Measurements from ENCODE around the gene ITM2C.

The ITM2C gene

DNA sequence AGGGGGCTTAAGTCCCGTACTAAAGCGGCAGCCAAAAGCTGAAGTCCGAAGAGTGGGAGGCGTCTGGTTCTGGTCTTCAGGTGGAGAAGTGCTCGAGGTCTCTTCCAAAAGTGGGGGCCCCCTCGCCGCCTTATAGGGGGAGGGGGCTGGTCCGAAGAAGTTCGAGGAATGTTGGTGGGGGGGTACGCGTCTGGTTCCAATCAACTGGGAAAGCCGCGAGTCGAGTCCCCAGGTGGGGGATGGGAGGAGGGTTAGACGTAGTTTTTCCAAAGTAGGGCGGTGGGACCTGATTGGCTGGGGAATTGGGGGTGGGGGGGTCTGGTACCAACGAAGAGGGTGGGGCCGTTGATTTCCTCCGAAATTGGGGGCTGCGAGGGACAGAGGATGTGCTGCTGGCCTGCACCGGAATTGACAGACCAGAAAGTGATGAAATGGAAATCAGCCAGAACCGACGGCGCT is 594 bp downstream of the ITM2C start:
- Histone ChIP-seq H3K27me3 (ENCODE audit: low read length) (no peaks in the 10 kb centered on the region), H4K20me1 (ENCODE audit: low read depth, low read length) (no peaks in the 10 kb centered on the region), H3F3A (ENCODE audit: insufficient read depth) (no peaks in the 10 kb centered on the region), H3K79me2 (ENCODE audit: insufficient read depth, low read length) (no peaks in the 10 kb centered on the region), H3K36me3 (ENCODE audit: low read length) (no peaks in the 10 kb centered on the region), H3K9me3 (ENCODE audit: insufficient read depth, low read length) (no peaks in the 10 kb centered on the region), H3K9me2 (replicated peaks; ENCODE audit: insufficient read depth, low read length) (no peaks in the 10 kb centered on the region), H3K9ac (ENCODE audit: low read length) (no peak overlapping the region), H3K27ac (ENCODE audit: low read depth, low read length) (no peak overlapping the region), H3K4me3 (ENCODE audit: insufficient read depth, low read length, poor library complexity, severe bottlenecking) (no peak overlapping the region), H2AFZ (ENCODE audit: low read depth, low read length, severe bottlenecking) (no peak overlapping the region), H3K4me2 (ENCODE audit: low read depth, low read length, poor library complexity, severe bottlenecking) (no peak overlapping the region)
- no peak for TF ChIP-seq EZH2phosphoT487 (conservative IDR thresholded peaks at IDR 0.05; ENCODE audit: low read length)
- TF ChIP-seq, protein P1, sequence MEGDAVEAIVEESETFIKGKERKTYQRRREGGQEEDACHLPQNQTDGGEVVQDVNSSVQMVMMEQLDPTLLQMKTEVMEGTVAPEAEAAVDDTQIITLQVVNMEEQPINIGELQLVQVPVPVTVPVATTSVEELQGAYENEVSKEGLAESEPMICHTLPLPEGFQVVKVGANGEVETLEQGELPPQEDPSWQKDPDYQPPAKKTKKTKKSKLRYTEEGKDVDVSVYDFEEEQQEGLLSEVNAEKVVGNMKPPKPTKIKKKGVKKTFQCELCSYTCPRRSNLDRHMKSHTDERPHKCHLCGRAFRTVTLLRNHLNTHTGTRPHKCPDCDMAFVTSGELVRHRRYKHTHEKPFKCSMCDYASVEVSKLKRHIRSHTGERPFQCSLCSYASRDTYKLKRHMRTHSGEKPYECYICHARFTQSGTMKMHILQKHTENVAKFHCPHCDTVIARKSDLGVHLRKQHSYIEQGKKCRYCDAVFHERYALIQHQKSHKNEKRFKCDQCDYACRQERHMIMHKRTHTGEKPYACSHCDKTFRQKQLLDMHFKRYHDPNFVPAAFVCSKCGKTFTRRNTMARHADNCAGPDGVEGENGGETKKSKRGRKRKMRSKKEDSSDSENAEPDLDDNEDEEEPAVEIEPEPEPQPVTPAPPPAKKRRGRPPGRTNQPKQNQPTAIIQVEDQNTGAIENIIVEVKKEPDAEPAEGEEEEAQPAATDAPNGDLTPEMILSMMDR (IDR thresholded peaks at IDR 0.05; ENCODE audit: insufficient read depth, low read length, poor library complexity, severe bottlenecking): no peak

DNA sequence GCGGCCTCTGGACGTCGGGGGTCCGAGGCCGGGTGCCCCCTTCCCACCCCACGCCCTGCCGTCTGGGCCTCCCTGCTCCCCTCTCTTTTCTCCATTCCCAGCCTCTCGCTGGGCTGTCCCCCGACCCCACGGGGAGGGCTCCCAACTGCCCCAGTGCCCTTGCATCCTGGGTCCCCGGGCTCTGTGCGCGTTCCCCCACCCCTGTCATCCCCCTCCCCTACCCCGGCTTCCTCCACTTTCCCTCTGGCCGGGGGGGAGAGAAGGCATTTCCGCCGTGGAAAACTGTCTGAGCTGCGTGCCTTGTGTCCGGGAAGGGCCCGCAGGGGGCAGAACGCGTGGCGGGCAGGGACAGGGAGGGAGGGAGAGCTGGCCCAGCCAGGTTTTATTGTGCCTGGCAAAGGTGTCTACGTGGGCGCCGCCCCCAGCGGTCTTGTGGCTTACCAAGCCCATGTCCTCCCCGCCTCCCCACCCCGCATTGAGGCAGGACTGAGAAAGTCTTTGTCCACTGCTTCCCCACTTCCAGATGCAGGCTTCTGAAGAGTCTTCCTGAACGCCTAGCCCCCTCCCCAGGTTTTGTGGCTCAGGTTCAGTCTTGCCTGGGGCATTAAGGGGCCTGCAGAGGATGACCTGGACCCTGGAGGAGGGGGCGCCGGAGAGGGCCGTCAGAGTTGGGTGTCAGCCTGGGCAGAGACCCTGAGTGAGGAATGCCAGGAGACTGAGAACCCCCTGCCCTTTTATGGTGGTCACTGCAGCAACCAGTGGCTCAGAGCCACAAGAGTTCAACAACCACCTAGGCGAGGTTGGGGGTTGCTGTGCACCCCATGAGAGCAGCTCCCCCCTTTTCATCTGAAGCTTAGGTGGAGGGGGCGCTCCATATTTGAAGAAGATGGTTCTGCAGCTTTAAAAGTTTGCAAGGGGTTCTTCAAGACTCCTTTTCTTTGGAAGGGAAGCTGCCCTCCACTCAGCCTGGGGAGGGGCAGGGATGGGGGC is 1.3 kb downstream of the ITM2C start:
- no peak overlapping the region for H3K4me3 ChIP-seq (ENCODE audit: insufficient read depth, low read length, poor library complexity, severe bottlenecking)
- no peak overlapping the region for H3K9ac ChIP-seq (ENCODE audit: low read length)
- no peaks in the 10 kb centered on the region for H3F3A ChIP-seq (ENCODE audit: insufficient read depth)
- no peak overlapping the region for H3K27ac ChIP-seq (ENCODE audit: low read depth, low read length)
- no peak overlapping the region for H3K4me2 ChIP-seq (ENCODE audit: low read depth, low read length, poor library complexity, severe bottlenecking)
- no peak overlapping the region for H2AFZ ChIP-seq (ENCODE audit: low read depth, low read length, severe bottlenecking)
- H3K9me3 ChIP-seq (ENCODE audit: insufficient read depth, low read length): no peaks in the 10 kb centered on the region
- H4K20me1 ChIP-seq (ENCODE audit: low read depth, low read length): no peaks in the 10 kb centered on the region
- H3K27me3 ChIP-seq (ENCODE audit: low read length): no peaks in the 10 kb centered on the region
- no peaks in the 10 kb centered on the region for H3K79me2 ChIP-seq (ENCODE audit: insufficient read depth, low read length)
- no peaks in the 10 kb centered on the region for H3K9me2 ChIP-seq (replicated peaks; ENCODE audit: insufficient read depth, low read length)
- no peak for TF ChIP-seq EZH2phosphoT487 (conservative IDR thresholded peaks at IDR 0.05; ENCODE audit: low read length)
- TF ChIP-seq, protein P1 (IDR thresholded peaks at IDR 0.05; ENCODE audit: insufficient read depth, low read length, poor library complexity, severe bottlenecking): no peak
- no peaks in the 10 kb centered on the region for H3K36me3 ChIP-seq (ENCODE audit: low read length)

GRCh38 chr2:230866756-230867523 is 2.2 kb downstream of the ITM2C start:
- H3K9me3 ChIP-seq (ENCODE audit: insufficient read depth, low read length): no peaks in the 10 kb centered on the region
- H3K79me2 ChIP-seq (ENCODE audit: insufficient read depth, low read length): no peaks in the 10 kb centered on the region
- no peak overlapping the region for H3K9ac ChIP-seq (ENCODE audit: low read length)
- no peaks in the 10 kb centered on the region for H4K20me1 ChIP-seq (ENCODE audit: low read depth, low read length)
- H3K36me3 ChIP-seq (ENCODE audit: low read length): no peaks in the 10 kb centered on the region
- TF ChIP-seq EZH2phosphoT487 (conservative IDR thresholded peaks at IDR 0.05; ENCODE audit: low read length): no peak
- TF ChIP-seq, protein P1 (IDR thresholded peaks at IDR 0.05; ENCODE audit: insufficient read depth, low read length, poor library complexity, severe bottlenecking): no peak
- H3K27me3 ChIP-seq (ENCODE audit: low read length): no peaks in the 10 kb centered on the region
- no peak overlapping the region for H2AFZ ChIP-seq (ENCODE audit: low read depth, low read length, severe bottlenecking)
- no peaks in the 10 kb centered on the region for H3F3A ChIP-seq (ENCODE audit: insufficient read depth)
- no peaks in the 10 kb centered on the region for H3K9me2 ChIP-seq (replicated peaks; ENCODE audit: insufficient read depth, low read length)
- no peak overlapping the region for H3K4me2 ChIP-seq (ENCODE audit: low read depth, low read length, poor library complexity, severe bottlenecking)
- no peak overlapping the region for H3K27ac ChIP-seq (ENCODE audit: low read depth, low read length)
- H3K4me3 ChIP-seq (ENCODE audit: insufficient read depth, low read length, poor library complexity, severe bottlenecking): no peak overlapping the region
